ENCODE results near the gene EPHA3.

GRCh38 chr3:89157575-89157974 lies 50.2 kb downstream of the EPHA3 start:
- TF ChIP-seq PRDM1 (tag by site-specific recombination; IDR thresholded peaks at IDR 0.05) (no peak), CTCF (tag by site-specific recombination; IDR thresholded peaks at IDR 0.05) (no peak), YY1 (tag by site-specific recombination; IDR thresholded peaks at IDR 0.05) (no peak), ZNF558 (tag by site-specific recombination; IDR thresholded peaks at IDR 0.05) (no peak), IKZF3 (tag by site-specific recombination; IDR thresholded peaks at IDR 0.05) (no peak), ZSCAN4 (tag by site-specific recombination; IDR thresholded peaks at IDR 0.05) (no peak), ZBTB1 (tag by site-specific recombination; IDR thresholded peaks at IDR 0.05) (no peak), ZNF664 (tag by site-specific recombination; IDR thresholded peaks at IDR 0.05) (no peak), ZSCAN30 (tag by site-specific recombination; IDR thresholded peaks at IDR 0.05) (no peak), ZNF416 (tag by site-specific recombination; IDR thresholded peaks at IDR 0.05) (no peak), ZNF174 (tag by site-specific recombination; IDR thresholded peaks at IDR 0.05) (no peak)
